Nephron (organoid): Measurements from ENCODE around the gene GLDC.

Source experiments
- H3K27ac Mint-ChIP-seq, 3 experiments: 2 replicates each; pipeline ENCODE4 v1.8.0; 2020; ENCODE audit warnings: mixed read lengths in 3 of 3, mild to moderate bottlenecking in 2 of 3, moderate library complexity in 1 of 3
- H3K27me3 Mint-ChIP-seq: 2 replicates; pipeline ENCODE4 v1.8.0; 2021; ENCODE audit warnings: low read depth, mild to moderate bottlenecking, moderate library complexity, mixed read lengths
- H3K36me3 Mint-ChIP-seq: 2 replicates; pipeline ENCODE4 v1.8.0; 2020; ENCODE audit warnings: low read depth, mixed read lengths
- H3K4me1 Mint-ChIP-seq: 2 replicates; pipeline ENCODE4 v1.8.0; 2020; ENCODE audit warnings: mixed read lengths
- H3K4me3 Mint-ChIP-seq, 3 experiments: 2 replicates each; pipeline ENCODE4 v1.8.0; 2020; ENCODE audit warnings: mild to moderate bottlenecking in 3 of 3, mixed read lengths in 3 of 3, moderate library complexity in 2 of 3
- H3K9me3 Mint-ChIP-seq: 2 replicates; pipeline ENCODE4 v1.8.0; 2020; ENCODE audit warnings: mixed read lengths
- TF ChIP-seq, protein P1 (sequence below), 3 experiments: fragments of 200-600 bp; sonication (generic); IDR thresholded peaks; one replicate each; pipeline ENCODE4 v1.5.0; 2021; ENCODE audit warnings: antibody characterized with exemption in 3 of 3; ENCODE audit not compliant: unreplicated experiment in 3 of 3

GLDC gene

DNA sequence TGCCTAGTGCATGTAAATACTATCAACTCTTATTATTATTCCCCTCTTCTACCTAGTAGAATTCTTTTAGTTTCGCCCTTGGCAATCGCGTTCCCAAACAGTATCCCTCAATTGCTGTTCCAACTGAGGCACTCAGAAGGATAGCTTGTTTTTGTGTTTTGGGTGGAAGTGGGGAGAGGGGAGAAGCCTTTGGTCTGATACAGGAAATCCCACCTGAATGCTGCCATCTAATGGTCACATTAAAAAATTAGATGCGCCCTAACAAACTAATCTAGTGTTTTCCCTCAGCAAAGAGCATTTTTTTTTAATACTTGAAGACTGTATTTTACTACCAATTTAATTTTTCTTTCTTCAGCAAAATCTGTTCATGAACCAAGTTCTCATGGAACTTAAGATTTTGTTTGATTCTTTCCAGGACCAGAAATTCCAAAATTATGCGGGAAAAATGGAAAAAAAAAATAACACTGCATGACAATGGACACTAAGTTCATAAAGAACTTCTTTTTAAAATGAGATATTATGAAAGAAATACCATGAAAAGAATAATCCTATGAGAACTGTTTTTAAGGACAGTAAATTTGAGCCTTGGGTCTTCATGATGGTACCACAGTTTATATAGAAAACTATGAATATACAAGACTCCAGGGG, 22.2 kb upstream of the GLDC start:
- Mint-ChIP-seq H3K4me3 (no peak overlapping the region), H3K27ac (no peak overlapping the region), H3K27me3 (peaks cover 2% of the 10 kb centered on the region), H3K9me3 (no peaks in the 10 kb centered on the region), H3K4me1 (no peaks in the 10 kb centered on the region), H3K36me3 (no peaks in the 10 kb centered on the region)
- TF ChIP-seq, protein P1, sequence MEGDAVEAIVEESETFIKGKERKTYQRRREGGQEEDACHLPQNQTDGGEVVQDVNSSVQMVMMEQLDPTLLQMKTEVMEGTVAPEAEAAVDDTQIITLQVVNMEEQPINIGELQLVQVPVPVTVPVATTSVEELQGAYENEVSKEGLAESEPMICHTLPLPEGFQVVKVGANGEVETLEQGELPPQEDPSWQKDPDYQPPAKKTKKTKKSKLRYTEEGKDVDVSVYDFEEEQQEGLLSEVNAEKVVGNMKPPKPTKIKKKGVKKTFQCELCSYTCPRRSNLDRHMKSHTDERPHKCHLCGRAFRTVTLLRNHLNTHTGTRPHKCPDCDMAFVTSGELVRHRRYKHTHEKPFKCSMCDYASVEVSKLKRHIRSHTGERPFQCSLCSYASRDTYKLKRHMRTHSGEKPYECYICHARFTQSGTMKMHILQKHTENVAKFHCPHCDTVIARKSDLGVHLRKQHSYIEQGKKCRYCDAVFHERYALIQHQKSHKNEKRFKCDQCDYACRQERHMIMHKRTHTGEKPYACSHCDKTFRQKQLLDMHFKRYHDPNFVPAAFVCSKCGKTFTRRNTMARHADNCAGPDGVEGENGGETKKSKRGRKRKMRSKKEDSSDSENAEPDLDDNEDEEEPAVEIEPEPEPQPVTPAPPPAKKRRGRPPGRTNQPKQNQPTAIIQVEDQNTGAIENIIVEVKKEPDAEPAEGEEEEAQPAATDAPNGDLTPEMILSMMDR (IDR thresholded peaks at IDR 0.05; ENCODE audit: unreplicated experiment in 3 of 3) = peak; percentile 58 to 63 (median 63)

DNA sequence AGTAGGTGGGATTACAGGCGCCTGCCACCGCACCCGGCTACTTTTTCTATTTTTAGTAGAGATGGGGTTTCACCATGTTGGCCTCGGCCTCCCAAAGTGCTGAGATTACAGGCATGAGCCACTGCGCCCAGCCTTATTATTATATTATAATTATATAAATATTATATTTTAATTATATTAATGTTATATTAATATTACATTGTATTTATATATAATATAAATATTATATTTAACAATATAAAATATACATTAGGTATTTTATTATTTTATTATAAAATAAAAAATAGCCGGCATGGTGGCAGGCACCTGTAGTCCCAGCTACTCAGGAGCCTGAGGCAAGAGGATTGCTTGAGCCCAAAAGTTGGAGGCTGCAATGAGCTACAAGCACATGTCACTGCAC, 21.6 kb upstream of the GLDC start:
- no peaks in the 10 kb centered on the region for H3K27me3 Mint-ChIP-seq
- H3K27ac Mint-ChIP-seq = no peak overlapping the region
- no peak overlapping the region for H3K4me3 Mint-ChIP-seq
- TF ChIP-seq, protein P1 (IDR thresholded peaks at IDR 0.05; ENCODE audit: unreplicated experiment in 3 of 3) = no peak
- H3K4me1 Mint-ChIP-seq = no peaks in the 10 kb centered on the region
- no peaks in the 10 kb centered on the region for H3K9me3 Mint-ChIP-seq
- no peaks in the 10 kb centered on the region for H3K36me3 Mint-ChIP-seq

DNA sequence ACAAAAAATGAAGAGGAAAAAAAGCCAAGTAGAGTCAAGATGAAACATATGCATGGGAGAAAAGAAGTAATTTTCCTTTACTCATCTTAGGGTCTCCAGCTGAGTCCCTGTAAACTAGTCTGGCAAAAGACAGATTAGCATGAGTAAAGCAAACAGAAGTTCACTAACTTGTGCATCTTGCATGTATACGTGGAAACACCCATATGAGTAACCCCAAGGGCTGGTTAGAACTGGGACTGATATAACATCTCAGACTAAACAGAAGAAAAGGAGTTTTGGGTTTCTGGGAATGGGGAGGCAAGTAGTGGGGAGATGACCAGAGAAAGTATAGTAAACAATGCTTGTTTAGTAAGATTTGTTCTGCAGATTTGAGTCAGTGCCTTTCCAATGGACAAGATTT, 20.1 kb upstream of the GLDC start:
- Mint-ChIP-seq H3K27ac (no peak overlapping the region), H3K4me3 (no peak overlapping the region), H3K36me3 (no peaks in the 10 kb centered on the region), H3K27me3 (no peaks in the 10 kb centered on the region), H3K9me3 (no peaks in the 10 kb centered on the region), H3K4me1 (no peaks in the 10 kb centered on the region)
- TF ChIP-seq, protein P1 (IDR thresholded peaks at IDR 0.05; ENCODE audit: unreplicated experiment in 3 of 3) = no peak

DNA sequence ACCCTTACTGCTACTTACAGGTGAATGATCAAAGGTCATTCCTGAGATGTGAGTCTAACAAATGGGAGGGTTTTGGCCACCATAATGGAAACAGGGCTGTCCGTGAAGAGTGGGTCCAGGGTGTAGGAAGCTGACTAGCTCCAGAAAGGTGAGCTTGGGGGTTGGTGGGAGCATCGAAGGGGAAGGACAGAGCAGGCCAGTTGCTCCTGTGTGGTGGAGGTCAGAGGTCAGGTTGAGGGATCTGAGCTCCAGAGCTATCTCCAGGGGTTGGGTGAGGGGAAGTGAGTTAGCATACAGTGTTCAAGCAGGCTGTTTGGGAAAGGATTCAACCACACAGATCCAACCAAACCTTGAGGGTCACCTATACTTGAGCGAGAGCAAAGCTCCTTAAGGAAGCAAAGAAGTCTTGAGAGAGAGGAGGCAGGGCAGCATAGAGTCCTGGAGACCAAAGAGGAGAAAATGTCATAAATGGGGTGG, 18.7 kb upstream of the GLDC start:
- H3K27ac Mint-ChIP-seq = no peak overlapping the region
- H3K9me3 Mint-ChIP-seq = no peaks in the 10 kb centered on the region
- TF ChIP-seq, protein P1 (IDR thresholded peaks at IDR 0.05; ENCODE audit: unreplicated experiment in 3 of 3) = no peak
- H3K27me3 Mint-ChIP-seq = no peaks in the 10 kb centered on the region
- no peaks in the 10 kb centered on the region for H3K4me1 Mint-ChIP-seq
- no peaks in the 10 kb centered on the region for H3K36me3 Mint-ChIP-seq
- no peak overlapping the region for H3K4me3 Mint-ChIP-seq

DNA sequence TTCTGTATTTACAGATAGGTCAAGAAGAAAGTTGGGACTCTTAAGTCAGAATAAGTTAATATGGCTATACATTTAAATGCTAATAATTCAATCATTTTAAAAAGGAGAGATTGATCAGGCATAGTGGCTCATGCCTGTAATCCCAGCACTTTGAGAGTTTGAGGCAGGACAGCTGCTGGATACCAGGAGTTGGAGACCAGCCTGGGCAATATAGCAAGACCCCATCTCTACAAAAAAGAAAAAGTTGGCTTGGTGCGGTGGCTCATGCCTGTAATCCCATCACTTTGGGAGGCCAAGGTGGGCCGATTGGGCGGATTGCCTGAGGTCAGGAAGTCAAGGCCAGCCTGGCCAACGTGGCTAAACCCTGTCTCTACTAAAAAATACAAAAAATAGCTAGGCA, 15.0 kb upstream of the GLDC start:
- no peak overlapping the region for H3K27ac Mint-ChIP-seq
- H3K9me3 Mint-ChIP-seq = no peaks in the 10 kb centered on the region
- no peaks in the 10 kb centered on the region for H3K4me1 Mint-ChIP-seq
- TF ChIP-seq, protein P1 (IDR thresholded peaks at IDR 0.05; ENCODE audit: unreplicated experiment in 3 of 3) = no peak
- H3K27me3 Mint-ChIP-seq = peaks cover under 1% of the 10 kb centered on the region
- no peaks in the 10 kb centered on the region for H3K36me3 Mint-ChIP-seq
- H3K4me3 Mint-ChIP-seq = no peak overlapping the region
